Suppressor macrophage treated with lipopolysaccharide for 1 hour (primary cell): ENCODE data around the gene RABAC1.
"Not testable (repeated sequence)": the region's sequence is repeated elsewhere in the genome, so short reads cannot be mapped to it uniquely, and the experiment has no call there.

Experiments used
- DNase-seq, 3 donors: peaks; one replicate each; pipeline ENCODE4 v3.0.0-alpha.2; 2020 to 2022

Gene RABAC1

DNA sequence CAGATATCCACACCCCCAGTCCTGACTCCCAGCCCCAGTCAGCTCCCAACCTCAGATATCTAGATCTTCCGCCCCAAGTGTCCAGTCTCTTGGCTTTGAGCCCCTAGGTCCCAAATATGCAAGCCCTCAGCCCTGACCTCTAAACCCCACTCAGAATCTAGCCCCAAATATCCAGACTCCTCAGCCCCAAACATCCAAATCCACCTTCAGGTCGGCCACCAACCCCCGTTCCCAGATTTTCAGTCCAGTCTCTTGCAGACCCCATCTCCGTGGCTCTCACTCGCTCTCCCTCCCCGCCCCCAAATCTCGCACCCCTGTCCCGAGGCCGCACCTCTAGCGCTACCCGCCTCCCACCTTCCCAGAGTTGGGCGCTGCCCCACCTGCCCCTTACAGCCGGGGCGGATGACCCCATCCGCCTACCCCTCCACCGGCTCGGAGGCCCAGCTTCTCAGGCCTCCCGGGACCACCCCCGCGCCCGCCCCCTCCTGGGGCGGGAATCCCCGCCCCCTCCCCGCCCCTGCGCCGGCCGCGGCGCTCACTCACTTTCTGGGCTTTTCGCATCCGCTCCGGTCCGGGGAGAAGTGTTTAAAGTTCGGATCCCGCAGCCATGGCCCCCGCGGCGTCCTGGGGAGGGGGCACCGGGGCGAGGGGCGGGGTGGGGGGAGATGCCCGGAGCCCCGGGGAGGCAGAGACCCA is 31.5 kb downstream of the RABAC1 start:
- DNase-seq, result no peak

DNA sequence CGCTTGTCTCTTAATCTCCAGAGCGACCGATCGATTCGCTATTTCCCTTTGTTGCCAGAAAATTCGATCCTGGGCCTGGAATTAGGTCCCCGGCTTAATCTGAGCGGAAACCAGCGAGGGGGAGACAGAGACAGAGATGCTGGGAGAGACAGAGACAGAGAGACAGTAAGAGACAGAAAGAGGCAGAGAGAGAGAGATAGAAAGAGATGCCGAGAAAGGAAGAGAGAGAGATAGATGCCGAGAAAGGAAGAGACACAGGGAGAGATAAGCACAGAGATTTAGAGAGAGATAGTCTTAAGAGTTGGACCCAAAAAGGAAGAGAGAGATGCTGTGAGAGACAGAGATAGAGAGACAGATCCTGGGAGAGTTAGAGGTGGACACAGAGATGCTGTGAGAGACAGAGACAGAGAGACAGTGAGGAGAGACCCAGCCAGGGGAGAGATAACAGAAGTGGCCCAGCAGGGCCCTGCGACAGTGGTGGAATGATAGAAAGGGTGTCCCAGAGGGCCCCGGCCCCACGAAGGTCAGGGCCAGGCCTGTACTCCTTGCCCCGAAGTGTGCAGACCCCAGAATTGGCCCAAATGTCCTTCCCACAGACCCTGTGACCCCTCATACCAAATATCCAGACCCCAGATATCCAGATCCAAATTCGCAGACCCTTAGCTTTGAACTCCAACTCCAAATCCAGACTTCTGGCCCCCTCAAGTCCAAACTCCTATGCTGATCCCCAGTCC is 32.2 kb downstream of the RABAC1 start:
- DNase-seq, result no peak

GRCh38 chr19:41926028-41926762 is 32.9 kb downstream of the RABAC1 start:
- no peak for DNase-seq

DNA sequence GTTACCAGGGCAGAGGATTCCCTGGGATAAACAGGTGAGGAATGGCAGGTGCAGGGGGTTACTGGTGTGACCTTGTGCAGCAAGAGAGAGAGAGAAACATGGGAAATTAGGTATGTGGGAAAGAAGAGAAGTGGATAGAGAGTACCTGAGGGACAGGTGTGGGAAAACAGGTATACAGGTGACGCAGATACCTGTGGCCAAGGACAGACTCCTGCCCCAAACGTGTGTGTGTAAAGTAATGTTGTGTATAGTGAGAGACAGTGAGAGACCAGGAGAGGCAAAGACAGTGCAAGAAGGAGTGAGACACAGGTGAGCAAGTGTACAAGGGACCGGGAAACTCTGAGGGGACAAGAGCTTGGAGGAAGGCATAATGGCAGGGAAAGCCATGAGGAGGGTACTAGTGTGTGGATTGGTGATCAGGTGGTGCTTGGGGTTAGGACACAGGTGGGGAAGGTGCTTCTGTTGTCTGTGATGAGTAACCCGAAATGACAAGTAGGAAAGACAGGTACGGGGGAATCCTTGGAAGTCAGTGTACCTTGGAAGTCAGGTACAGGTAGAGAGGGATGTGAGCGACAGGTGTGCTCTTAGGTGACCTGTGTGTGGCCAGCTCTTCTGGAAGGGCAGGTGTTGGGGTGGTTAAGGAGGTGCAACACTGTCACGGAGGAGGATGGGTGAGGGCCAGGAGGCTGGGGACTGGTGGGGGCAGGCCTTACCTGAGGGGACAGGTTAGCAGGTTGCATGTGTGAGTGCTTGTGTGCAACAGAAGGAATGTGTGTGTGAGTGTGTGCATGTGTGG is 33.7 kb downstream of the RABAC1 start:
- no peak for DNase-seq

GRCh38 chr19:41924151-41925145 is 34.7 kb downstream of the RABAC1 start:
- DNase-seq, result no peak

- DNase-seq, result no peak
Measured at GRCh38 chr19:41923045-41923788, 35.9 kb downstream of the RABAC1 start.

DNA sequence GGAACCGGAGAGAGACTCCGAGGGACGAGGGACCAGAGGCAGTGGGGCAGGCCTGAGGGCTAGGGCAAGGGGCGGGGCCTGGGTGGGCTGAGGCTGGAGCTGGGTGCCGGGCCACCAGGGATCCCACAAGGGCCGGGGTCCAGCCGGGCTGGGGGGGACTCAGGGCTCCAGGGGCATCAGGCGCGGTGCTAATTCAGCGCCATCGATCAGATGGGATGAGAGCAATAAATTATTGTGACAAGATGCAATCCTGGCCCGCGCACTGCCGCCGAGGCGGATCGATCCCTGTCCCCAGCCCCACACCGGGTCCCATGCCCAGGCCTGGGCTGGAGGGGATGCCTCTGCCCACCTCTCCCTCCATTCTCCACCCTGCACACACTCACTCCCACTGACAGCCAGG is 36.5 kb downstream of the RABAC1 start:
- no peak for DNase-seq

GRCh38 chr19:41921577-41922576 is 37.2 kb downstream of the RABAC1 start:
- DNase-seq, result no peak

DNA sequence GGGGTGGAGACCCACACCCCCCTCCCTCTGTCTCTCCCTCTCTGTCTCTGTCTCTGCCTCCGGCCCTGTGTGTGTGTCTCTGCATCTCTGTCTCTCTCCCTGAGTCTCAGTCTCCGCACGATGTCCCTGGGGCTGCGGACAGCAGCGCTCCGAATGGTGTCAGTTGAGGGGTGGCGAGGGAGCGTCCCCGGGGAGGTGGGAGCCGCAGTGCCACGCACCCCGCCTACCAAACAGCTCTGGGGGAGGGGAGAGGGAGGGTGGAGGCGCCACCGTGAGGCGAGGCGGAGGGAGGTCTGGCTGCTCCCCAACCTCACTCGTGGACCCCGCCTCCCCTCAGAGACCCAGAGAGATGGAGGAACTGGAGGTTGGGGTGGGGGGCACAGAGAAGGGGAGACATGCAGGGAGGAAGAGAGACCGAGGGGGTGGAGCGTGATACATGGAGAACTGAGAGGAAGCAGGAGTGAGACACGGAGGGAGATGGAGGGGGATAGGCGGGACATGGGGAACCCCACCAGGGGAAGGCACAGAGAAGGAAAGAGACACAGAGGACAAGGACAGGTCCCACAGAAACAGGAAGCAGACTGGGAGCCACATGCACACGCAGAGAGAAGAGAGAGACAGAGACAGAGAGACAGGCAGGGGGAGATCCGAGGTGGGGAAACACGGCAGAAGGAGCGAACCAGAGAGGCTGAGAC is 38.1 kb downstream of the RABAC1 start:
- DNase-seq, result peak; percentile 43 to 51 (median 44)

DNA sequence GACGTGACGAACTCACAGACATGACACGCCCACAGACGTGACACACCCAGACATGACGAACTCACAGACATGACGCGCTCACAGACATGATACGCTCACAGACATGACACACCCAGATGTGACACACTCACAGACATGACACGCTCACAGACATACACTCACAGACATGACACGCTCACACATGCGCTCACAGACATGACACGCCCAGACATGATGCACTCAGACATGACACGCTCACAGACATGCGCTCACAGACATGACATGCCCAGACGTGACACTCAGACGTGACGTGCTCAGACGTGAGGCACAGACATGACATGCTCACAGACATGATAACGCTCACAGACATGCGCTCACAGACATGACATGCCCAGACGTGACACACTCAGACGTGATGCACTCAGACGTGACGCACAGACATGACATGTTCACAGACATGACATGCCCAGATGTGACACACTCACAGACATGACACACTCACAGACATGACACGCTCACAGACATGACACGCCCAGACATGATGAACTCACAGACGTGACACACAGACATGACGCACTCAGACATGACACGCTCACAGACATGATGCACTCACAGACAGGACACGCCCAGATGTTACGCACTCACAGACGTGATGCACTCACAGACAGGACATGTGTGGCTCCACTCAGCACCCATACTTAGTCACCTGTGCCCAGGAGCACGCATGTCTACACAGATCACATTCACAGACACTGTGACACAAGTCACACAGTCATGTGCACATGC is 39.0 kb downstream of the RABAC1 start:
- DNase-seq, result no peak

- no peak for DNase-seq
Measured at GRCh38 chr19:41918653-41919244, 40.4 kb downstream of the RABAC1 start.

GRCh38 chr19:41918095-41918494 is 41.0 kb downstream of the RABAC1 start:
- DNase-seq, result no peak

DNA sequence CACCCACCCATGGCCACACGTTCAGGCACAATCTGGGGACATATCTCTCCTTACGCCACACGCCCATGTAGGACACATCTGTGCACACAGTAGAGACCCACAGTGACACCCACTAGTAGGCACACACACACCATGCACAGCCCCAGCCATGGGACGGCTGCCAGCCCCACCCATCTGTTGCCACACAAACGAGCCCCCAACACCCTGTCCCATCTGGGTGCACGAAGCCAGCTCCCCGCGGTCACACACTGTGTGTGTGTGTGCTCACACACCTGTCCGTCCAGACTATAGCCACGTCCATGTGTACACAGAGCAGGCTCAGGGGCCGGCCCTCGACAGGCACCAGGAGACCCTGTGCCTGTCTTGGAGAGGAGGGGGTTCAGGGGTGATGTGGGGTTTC is 41.4 kb downstream of the RABAC1 start:
- DNase-seq, result no peak

DNA sequence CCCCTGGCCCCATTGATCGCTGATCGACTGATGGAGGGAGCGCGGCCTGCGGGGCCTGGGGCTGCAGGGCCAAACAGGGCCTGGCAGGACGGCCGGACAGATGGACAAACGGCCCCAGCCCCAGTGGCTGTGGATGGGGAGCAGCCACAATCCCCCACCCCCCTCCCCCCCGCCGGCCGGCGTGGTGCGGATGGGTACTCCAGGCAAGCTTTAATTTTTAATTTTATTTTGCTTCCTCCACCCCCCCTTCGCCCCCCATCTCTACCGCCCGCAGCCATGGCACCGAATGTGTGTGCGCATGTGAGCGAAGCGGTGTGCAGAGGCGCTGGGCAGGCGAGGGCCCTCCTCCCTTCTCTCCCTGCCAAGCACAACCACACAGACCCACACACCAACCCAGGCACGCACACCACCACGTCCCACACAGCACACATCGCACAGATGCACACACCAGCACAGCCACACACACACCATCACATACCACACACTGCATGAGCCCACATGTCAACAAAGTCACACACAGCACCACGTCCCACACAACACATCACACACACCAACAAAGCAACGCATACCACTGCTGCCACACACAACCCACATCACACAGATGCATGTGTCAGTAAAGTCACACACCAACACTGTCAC is 43.2 kb downstream of the RABAC1 start:
- no peak for DNase-seq

- DNase-seq, result no peak
Measured at GRCh38 chr19:41915021-41915775, 43.9 kb downstream of the RABAC1 start.

DNA sequence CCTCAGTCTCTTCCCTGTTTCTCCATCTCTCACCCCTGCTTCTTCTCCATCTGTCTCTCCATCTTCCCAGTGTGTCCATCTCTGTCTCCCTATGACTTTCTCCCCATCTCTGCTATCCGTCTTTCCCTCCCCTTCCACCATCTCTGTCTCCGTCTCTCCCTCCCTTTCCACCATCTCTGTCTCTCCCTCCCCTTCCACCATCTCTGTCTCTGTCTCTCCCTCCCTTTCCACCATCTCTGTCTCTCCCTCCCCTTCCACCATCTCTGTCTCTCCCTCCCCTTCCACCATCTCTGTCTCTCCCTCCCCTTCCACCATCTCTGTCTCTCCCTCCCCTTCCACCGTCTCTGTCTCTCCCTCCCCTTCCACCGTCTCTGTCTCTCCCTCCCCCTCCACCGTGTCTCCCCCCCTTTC is 44.7 kb downstream of the RABAC1 start:
- DNase-seq, result not testable (repeated sequence)
